HG02981 (cell line): ENCODE data around the gene ZG16.
"Not testable (repeated sequence)": the region's sequence is repeated elsewhere in the genome, so short reads cannot be mapped to it uniquely, and the experiment has no call there.

ENCODE experiments used
- ATAC-seq: cut with Tn5 transposase; IDR thresholded peaks from one replicate; pipeline ENCODE4 v1.9.1; 2021; ENCODE audit warnings: mild to moderate bottlenecking, moderate library complexity; ENCODE audit not compliant: unreplicated experiment

ZG16 gene

DNA sequence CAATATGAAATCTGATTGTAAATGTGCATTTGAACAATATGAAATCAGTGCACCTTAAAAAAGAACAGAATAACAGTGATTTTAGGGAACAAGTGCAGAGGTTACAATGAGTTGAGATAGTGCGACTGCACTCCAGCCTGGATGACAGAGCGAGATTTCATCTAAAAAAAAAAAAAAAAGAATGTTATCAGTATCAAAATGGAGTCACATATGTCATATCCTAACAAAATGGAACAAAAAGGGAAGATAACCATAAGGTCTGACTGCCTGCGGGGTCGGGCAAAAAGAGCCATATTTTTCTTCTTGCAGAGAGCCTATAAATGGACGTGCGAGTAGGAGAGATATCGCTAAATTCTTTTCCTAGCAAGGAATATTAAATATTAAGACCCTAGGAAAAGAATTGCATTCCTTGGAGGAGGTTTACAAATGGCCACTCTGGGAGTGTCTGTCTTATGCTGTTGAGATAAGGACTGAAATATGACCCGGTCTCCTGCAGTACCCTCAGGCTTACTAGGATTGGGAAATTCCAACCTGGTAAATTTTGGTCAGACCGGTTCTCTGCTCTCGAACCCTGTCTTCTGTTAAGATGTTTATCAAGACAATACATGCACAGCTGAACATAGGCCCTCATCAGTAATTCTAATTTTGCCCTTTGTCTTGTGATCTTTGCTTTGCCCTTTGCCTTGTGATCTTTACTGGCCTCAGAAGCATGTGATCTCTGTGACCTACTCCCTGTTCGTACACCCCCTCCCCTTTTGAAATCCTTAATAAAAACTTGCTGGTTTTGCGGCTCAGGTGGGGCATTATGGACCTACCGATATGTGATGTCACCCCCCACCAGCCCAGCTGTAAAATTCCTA is 5.3 kb downstream of the ZG16 start:
- ATAC-seq: not testable (repeated sequence)

DNA sequence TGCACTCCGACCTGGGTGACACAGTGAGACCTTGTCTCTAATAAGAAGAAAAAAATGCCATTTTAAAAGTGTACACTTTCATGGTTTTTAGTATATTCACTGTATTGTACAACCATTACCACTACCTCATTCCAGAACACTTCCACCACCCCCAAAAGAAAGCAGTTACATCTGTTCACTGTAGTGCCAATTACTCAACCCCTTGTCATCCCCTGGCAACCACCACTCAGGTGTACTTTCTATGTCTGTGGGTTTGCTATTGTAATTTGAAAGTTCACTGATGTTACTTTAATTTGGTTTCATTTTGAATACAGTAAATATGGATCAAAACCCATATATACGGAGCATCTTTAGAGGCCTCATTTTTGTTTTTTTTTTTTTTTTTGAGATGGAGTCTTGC is 6.1 kb downstream of the ZG16 start:
- no peak for ATAC-seq

- no peak for ATAC-seq
Measured at GRCh38 chr16:29784901-29785500, 6.9 kb downstream of the ZG16 start.

GRCh38 chr16:29787155-29787554 is 9.1 kb downstream of the ZG16 start:
- not testable (repeated sequence) for ATAC-seq

GRCh38 chr16:29789775-29790182 is 11.7 kb downstream of the ZG16 start:
- no peak for ATAC-seq

- peak; percentile 92 for ATAC-seq
Measured at GRCh38 chr16:29790183-29790948, 12.3 kb downstream of the ZG16 start, which contains the start of gene KIF22. Gene KIF22, plus strand, starts transcription at chr16:29790751. Its CDS starts 9 bp downstream, at chr16:29790760.

- no peak for ATAC-seq
Measured at GRCh38 chr16:29790949-29791844, 13.1 kb downstream of the ZG16 start.

DNA sequence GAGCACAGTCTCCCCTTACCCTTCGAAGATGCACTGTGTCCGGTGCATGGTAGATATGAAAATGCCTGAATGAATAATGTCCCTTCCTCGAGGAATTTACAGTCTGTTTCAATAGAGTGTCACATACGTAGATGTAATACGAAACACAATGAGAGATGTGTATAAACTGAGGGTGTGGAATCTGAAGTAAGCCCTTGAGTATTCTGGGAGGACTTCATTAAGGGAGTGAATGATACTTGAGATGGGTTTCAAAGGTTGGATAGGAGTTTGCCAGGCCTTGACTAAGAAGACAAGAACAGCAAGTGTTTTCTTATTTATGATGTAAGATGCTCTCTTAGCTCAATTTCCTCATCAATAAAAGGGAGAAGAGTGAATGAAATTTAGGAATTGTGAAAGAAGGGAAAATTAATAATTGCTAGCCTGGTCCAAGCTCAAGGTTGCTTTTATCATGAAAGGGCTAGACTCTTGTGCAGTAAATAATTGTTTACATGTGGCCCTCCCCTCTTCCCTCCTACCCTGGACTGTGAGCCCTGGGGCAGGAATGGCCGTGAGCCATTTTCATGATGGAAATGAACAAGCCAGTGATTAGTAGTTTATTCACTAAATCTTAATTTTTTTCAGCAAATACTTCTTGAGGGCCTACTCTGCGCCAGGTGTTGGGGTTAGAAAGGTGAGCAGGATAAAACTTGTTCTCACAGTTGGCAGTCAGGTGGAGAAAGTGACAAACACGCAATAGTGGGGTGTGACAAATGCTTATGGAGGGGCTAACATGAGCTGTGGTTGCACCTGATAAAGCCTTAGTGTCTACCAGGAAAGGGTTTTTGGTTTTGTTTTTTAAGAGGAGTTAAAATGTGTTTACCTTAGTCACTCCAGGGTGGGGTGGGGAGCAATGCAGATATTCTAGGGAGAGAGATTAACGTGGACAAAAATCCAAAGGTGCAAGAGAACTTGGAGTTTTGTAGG is 14.1 kb downstream of the ZG16 start:
- ATAC-seq: no peak

- not testable (repeated sequence) for ATAC-seq
Measured at GRCh38 chr16:29793153-29793552, 15.1 kb downstream of the ZG16 start.

- ATAC-seq: no peak
Measured at GRCh38 chr16:29794231-29794710, 16.2 kb downstream of the ZG16 start.

- ATAC-seq: no peak
Measured at GRCh38 chr16:29802416-29802935, 24.4 kb downstream of the ZG16 start.

- no peak for ATAC-seq
Measured at GRCh38 chr16:29804020-29804419, 26.0 kb downstream of the ZG16 start.

GRCh38 chr16:29804455-29805231 is 26.6 kb downstream of the ZG16 start:
- ATAC-seq: no peak

DNA sequence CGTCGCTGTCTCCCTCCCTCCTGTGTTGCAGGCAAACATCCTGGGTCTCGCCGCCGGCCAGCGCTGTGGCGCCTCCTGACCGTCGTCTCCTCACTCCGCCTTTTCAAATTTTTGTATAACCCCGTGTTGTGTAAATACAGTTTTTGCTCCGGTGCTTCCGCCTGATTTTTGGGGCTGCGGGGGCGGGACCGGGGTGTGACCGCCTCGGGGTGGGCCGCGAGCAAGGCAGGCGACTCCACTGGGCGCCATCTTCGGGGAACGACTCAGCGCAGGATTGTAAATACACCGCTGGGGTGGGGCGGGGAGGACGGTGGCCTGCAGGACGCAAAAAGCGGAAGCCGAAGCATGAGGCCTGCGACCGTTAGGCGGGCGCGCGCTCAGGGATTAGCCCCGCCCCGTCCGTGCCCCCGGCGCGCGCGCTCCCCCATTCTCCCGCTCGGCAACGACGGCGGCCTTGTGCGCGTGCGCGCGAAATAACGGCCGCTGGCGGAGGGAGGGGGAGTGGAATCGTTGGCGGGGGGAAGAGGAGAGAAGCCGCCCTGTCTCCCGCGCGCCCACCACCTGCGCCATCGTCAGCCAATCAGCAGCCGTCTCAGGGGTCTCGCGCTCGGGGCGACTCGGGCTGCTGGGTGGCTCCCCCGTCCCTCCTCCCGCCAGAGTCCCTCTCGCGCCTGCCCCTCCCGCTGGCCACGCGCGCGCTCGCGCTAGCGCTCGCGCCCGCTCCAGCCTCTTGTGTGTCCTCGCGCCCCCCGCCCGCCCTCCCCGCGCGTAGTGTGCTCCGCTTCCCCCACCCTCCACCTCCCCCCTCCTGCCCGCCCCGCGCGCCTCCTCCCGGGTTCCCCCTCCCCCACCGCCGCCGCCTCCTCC is 27.4 kb downstream of the ZG16 start:
- ATAC-seq: peak; percentile 42

- no peak for ATAC-seq
Measured at GRCh38 chr16:29806099-29806579, 28.1 kb downstream of the ZG16 start, which contains the start of gene MAZ. Gene MAZ, plus strand, starts transcription at chr16:29806529. Its CDS starts 173 bp downstream, at chr16:29806702.

DNA sequence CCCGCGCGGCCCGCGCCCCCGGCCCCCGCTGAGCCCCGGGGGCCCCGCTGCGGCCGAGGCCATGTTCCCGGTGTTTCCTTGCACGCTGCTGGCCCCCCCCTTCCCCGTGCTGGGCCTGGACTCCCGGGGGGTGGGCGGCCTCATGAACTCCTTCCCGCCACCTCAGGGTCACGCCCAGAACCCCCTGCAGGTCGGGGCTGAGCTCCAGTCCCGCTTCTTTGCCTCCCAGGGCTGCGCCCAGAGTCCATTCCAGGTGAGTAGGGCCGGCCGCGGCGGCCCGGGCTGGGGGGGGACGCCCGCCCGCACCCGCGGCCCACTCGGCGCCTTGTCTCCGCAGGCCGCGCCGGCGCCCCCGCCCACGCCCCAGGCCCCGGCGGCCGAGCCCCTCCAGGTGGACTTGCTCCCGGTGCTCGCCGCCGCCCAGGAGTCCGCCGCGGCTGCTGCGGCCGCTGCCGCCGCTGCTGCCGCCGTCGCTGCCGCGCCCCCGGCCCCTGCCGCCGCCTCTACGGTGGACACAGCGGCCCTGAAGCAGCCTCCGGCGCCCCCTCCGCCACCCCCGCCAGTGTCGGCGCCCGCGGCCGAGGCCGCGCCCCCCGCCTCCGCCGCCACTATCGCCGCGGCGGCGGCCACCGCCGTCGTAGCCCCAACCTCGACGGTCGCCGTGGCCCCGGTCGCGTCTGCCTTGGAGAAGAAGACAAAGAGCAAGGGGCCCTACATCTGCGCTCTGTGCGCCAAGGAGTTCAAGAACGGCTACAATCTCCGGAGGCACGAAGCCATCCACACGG is 28.8 kb downstream of the ZG16 start:
- ATAC-seq: no peak
